ENCODE results near the gene COL12A1. TPM values are rescaled to one million over a fixed set of nuclear protein-coding genes. Genes with fewer than 3 reads are reported as not detected.

COL12A1 gene
- total and polyA plus RNA-seq, 9 of the 15 experiments (the other 6 are each of a cell fraction or from before 2014, with no cell fraction given): 0.11 TPM; not detected in 8

GRCh38 chr6:75243333-75244062 is 37.6 kb upstream of the COL12A1 start, which contains the start of gene COX7A2 (continued):
- TF ChIP-seq SOX6 (IDR thresholded peaks at IDR 0.05) (peak; percentile 72), ZSCAN29 (IDR thresholded peaks at IDR 0.05) (no peak), SAP30 (IDR thresholded peaks at IDR 0.05; ENCODE audit: borderline replicate concordance, insufficient read depth, low read depth, low read length, poor library complexity, severe bottlenecking) (peak; percentile 49), KLF16 (IDR thresholded peaks at IDR 0.05) (no peak), ETS2 (tag; IDR thresholded peaks at IDR 0.05; ENCODE audit: borderline replicate concordance, poor library complexity, severe bottlenecking) (no peak), SREBF1 (IDR thresholded peaks at IDR 0.05; ENCODE audit: borderline replicate concordance, low read depth, low read length) (no peak), ZNF316 (IDR thresholded peaks at IDR 0.05) (no peak), ZBTB26 (CRISPR knock-in tag; IDR thresholded peaks at IDR 0.05) (no peak), ZNF398 (CRISPR knock-in tag; IDR thresholded peaks at IDR 0.05) (no peak), NFRKB (IDR thresholded peaks at IDR 0.05; ENCODE audit: low read depth) (peak; percentile 88; the same call in 1 of the 2 replicates), ZHX1 (conservative IDR thresholded peaks at IDR 0.05; ENCODE audit: low read length) (no peak; the same call in 1 of the 2 replicates), CBX2 (IDR thresholded peaks at IDR 0.05; ENCODE audit: insufficient read depth, low read length, poor library complexity, severe bottlenecking) (no peak)
- TF ChIP-seq, protein P1, sequence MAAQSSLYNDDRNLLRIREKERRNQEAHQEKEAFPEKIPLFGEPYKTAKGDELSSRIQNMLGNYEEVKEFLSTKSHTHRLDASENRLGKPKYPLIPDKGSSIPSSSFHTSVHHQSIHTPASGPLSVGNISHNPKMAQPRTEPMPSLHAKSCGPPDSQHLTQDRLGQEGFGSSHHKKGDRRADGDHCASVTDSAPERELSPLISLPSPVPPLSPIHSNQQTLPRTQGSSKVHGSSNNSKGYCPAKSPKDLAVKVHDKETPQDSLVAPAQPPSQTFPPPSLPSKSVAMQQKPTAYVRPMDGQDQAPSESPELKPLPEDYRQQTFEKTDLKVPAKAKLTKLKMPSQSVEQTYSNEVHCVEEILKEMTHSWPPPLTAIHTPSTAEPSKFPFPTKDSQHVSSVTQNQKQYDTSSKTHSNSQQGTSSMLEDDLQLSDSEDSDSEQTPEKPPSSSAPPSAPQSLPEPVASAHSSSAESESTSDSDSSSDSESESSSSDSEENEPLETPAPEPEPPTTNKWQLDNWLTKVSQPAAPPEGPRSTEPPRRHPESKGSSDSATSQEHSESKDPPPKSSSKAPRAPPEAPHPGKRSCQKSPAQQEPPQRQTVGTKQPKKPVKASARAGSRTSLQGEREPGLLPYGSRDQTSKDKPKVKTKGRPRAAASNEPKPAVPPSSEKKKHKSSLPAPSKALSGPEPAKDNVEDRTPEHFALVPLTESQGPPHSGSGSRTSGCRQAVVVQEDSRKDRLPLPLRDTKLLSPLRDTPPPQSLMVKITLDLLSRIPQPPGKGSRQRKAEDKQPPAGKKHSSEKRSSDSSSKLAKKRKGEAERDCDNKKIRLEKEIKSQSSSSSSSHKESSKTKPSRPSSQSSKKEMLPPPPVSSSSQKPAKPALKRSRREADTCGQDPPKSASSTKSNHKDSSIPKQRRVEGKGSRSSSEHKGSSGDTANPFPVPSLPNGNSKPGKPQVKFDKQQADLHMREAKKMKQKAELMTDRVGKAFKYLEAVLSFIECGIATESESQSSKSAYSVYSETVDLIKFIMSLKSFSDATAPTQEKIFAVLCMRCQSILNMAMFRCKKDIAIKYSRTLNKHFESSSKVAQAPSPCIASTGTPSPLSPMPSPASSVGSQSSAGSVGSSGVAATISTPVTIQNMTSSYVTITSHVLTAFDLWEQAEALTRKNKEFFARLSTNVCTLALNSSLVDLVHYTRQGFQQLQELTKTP (IDR thresholded peaks at IDR 0.05; ENCODE audit: low read depth in 1 of 2, partially characterized antibody in 2 of 2): peak; percentile 9 to 74

Measured in K562 (cell line).